Fibroblast of gingiva (primary cell): ENCODE results near the gene RNF169.
"Not testable (repeated sequence)": the region's sequence is repeated elsewhere in the genome, so short reads cannot be mapped to it uniquely, and the experiment has no call there.

Experiments used
- DNase-seq: peaks from one replicate; pipeline ENCODE4 v3.0.0-alpha.2; 2011; ENCODE audit warnings: low read depth

The RNF169 gene

GRCh38 chr11:74768172-74768651, 19.6 kb downstream of the RNF169 start:
- not testable (repeated sequence) for DNase-seq

GRCh38 chr11:74769055-74769707, 20.5 kb downstream of the RNF169 start:
- no peak for DNase-seq

GRCh38 chr11:74770456-74770855, 21.8 kb downstream of the RNF169 start:
- no peak for DNase-seq

- DNase-seq = no peak
Measured at GRCh38 chr11:74771139-74771538, 22.5 kb downstream of the RNF169 start.

GRCh38 chr11:74773476-74773875, 24.8 kb downstream of the RNF169 start:
- DNase-seq = peak; percentile 37

GRCh38 chr11:74775762-74776161, 27.1 kb downstream of the RNF169 start:
- DNase-seq = no peak

- no peak for DNase-seq
Measured at GRCh38 chr11:74776546-74776945, 27.9 kb downstream of the RNF169 start.

- DNase-seq = no peak
Measured at GRCh38 chr11:74777038-74777437, 28.4 kb downstream of the RNF169 start.

- no peak for DNase-seq
Measured at GRCh38 chr11:74777877-74778276, 29.2 kb downstream of the RNF169 start.

- no peak for DNase-seq
Measured at GRCh38 chr11:74778581-74778980, 29.9 kb downstream of the RNF169 start.

- DNase-seq = no peak
Measured at GRCh38 chr11:74780248-74781005, 31.8 kb downstream of the RNF169 start.

- peak; percentile 11 for DNase-seq
Measured at GRCh38 chr11:74783241-74783871, 34.7 kb downstream of the RNF169 start.

- no peak for DNase-seq
Measured at GRCh38 chr11:74784234-74784633, 35.6 kb downstream of the RNF169 start.

GRCh38 chr11:74784726-74785125, 36.1 kb downstream of the RNF169 start:
- DNase-seq = no peak

GRCh38 chr11:74786574-74786973, 37.9 kb downstream of the RNF169 start:
- no peak for DNase-seq

- DNase-seq = no peak
Measured at GRCh38 chr11:74791333-74792100, 42.9 kb downstream of the RNF169 start.

GRCh38 chr11:74806267-74806666, 57.6 kb downstream of the RNF169 start:
- no peak for DNase-seq

GRCh38 chr11:74809801-74810200, 61.2 kb downstream of the RNF169 start:
- no peak for DNase-seq

GRCh38 chr11:74815966-74816365, 67.3 kb downstream of the RNF169 start:
- no peak for DNase-seq

GRCh38 chr11:74816664-74817063, 68.0 kb downstream of the RNF169 start:
- no peak for DNase-seq

GRCh38 chr11:74818283-74818946, 69.8 kb downstream of the RNF169 start:
- no peak for DNase-seq

GRCh38 chr11:74819400-74819799, 70.8 kb downstream of the RNF169 start:
- no peak for DNase-seq
